UCSD-AML1 (cell line): Measurements from ENCODE around the gene PRDX5.

Experiments
- DNase-seq: peaks from one replicate; lab custom pipeline; 2025; ENCODE audit not compliant: unreplicated experiment; lab: John Stamatoyannopoulos, UW

PRDX5 gene

GRCh38 chr11:64289002-64289564, 28.8 kb upstream of the PRDX5 start:
- DNase-seq, result no peak

GRCh38 chr11:64290352-64291261, 27.3 kb upstream of the PRDX5 start:
- no peak for DNase-seq

- no peak for DNase-seq
Observed at GRCh38 chr11:64291262-64291751, 26.6 kb upstream of the PRDX5 start, which contains the start of gene KCNK4. KCNK4 (plus strand) TSS chr11:64291302; CDS start chr11:64293019, 1,717 bp downstream.

- no peak for DNase-seq
Observed at GRCh38 chr11:64291752-64292459, 26.0 kb upstream of the PRDX5 start.

- DNase-seq, result no peak
Observed at GRCh38 chr11:64292460-64293254, 25.3 kb upstream of the PRDX5 start.

- DNase-seq, result no peak
Observed at GRCh38 chr11:64294774-64295173, 23.1 kb upstream of the PRDX5 start.

- DNase-seq, result no peak
Observed at GRCh38 chr11:64295760-64296159, 22.2 kb upstream of the PRDX5 start.

- DNase-seq, result no peak
Observed at GRCh38 chr11:64296236-64296635, 21.7 kb upstream of the PRDX5 start.

GRCh38 chr11:64296830-64297698, 20.9 kb upstream of the PRDX5 start:
- no peak for DNase-seq

GRCh38 chr11:64297699-64298358, 20.1 kb upstream of the PRDX5 start:
- DNase-seq, result no peak

- DNase-seq, result no peak
Observed at GRCh38 chr11:64298966-64299846, 18.7 kb upstream of the PRDX5 start.

- peak; percentile 39 for DNase-seq
Observed at GRCh38 chr11:64299847-64300648, 17.9 kb upstream of the PRDX5 start, which contains the start of gene CATSPERZ. CATSPERZ (plus strand) TSS chr11:64300358; CDS start chr11:64300411, 53 bp downstream.

GRCh38 chr11:64303109-64304031, 14.6 kb upstream of the PRDX5 start:
- no peak for DNase-seq

GRCh38 chr11:64304032-64304315, 13.9 kb upstream of the PRDX5 start:
- no peak for DNase-seq

- DNase-seq, result peak; percentile 93
Observed at GRCh38 chr11:64304316-64305072, 13.4 kb upstream of the PRDX5 start.
